Keratinocyte (primary cell): ENCODE data around the gene TSHZ3. TPM values are rescaled to one million over a fixed set of nuclear protein-coding genes. Genes with fewer than 3 reads are reported as not detected.

Experiments used
- DNase-seq: peaks from one replicate; pipeline ENCODE4 v3.0.0-alpha.2; 2011; ENCODE audit warnings: low read depth, missing footprints, low spot score
- FAIRE-seq: peaks from 2 replicates; lab custom pipeline; 2011; peaks lifted over from hg19 to GRCh38; lab: Jason Lieb, UNC
- H2AFZ ChIP-seq: 2 replicates; pipeline ENCODE4 v1.6.0; 2012; ENCODE audit warnings: low read length, control low read depth, inconsistent platforms; ENCODE audit not compliant: control insufficient read depth
- H3K27ac ChIP-seq: 2 replicates; pipeline ENCODE4 v1.5.1; 2011; ENCODE audit warnings: low read length; ENCODE audit not compliant: control insufficient read depth, insufficient read depth
- H3K27me3 ChIP-seq: 3 replicates; pipeline ENCODE4 v1.6.0; 2011; ENCODE audit warnings: low read length; ENCODE audit not compliant: control insufficient read depth, insufficient read depth; ENCODE audit errors: extremely low read depth
- H3K36me3 ChIP-seq, 2 experiments: 2 replicates in 1 of 2; 3 replicates in 1 of 2; pipeline ENCODE4 v1.5.1; 2011; ENCODE audit warnings: low read length in 2 of 2, mild to moderate bottlenecking in 1 of 2; ENCODE audit not compliant: control insufficient read depth in 2 of 2, insufficient read depth in 2 of 2; ENCODE audit errors: extremely low read depth in 1 of 2
- H3K4me1 ChIP-seq: 3 replicates; pipeline ENCODE4 v1.5.1; 2011; ENCODE audit warnings: low read length; ENCODE audit not compliant: control insufficient read depth, insufficient read depth; ENCODE audit errors: extremely low read depth
- H3K4me2 ChIP-seq: 3 replicates; pipeline ENCODE4 v1.6.0; 2011; ENCODE audit warnings: low read depth, low read length; ENCODE audit not compliant: control insufficient read depth, insufficient read depth; ENCODE audit errors: extremely low read depth
- H3K4me3 ChIP-seq, 3 experiments: fragments of 200-600 bp in 1 of 3; sonication (generic) in 1 of 3; 2 replicates in 2 of 3; 3 replicates in 1 of 3; pipeline ENCODE4 v1.5.1; 2011 to 2016; ENCODE audit warnings: low read length in 3 of 3, mild to moderate bottlenecking in 3 of 3, control low read depth in 2 of 3, inconsistent platforms in 1 of 3, low read depth in 1 of 3, mixed read lengths in 1 of 3, mixed run types in 1 of 3, moderate library complexity in 1 of 3; ENCODE audit not compliant: control insufficient read depth in 2 of 3, insufficient read depth in 2 of 3; ENCODE audit errors: extremely low read depth in 1 of 3
- H3K79me2 ChIP-seq: 2 replicates; pipeline ENCODE4 v1.6.0; 2012; ENCODE audit warnings: low read length; ENCODE audit not compliant: control insufficient read depth, insufficient read depth
- H3K9ac ChIP-seq: 3 replicates; pipeline ENCODE4 v1.6.0; 2011; ENCODE audit warnings: low read length; ENCODE audit not compliant: control insufficient read depth, insufficient read depth; ENCODE audit errors: extremely low read depth
- H3K9me1 ChIP-seq: 3 replicates; pipeline ENCODE4 v1.6.0; 2011; ENCODE audit warnings: low read length; ENCODE audit not compliant: control insufficient read depth, insufficient read depth; ENCODE audit errors: extremely low read depth
- H3K9me3 ChIP-seq: 2 replicates; pipeline ENCODE4 v1.5.1; 2012; ENCODE audit warnings: low read depth, low read length; ENCODE audit not compliant: control insufficient read depth
- H4K20me1 ChIP-seq: 3 replicates; pipeline ENCODE4 v1.6.0; 2011; ENCODE audit warnings: low read length; ENCODE audit not compliant: control insufficient read depth, insufficient read depth; ENCODE audit errors: extremely low read depth
- EZH2 ChIP-seq: IDR thresholded peaks from one replicate; pipeline ENCODE4 v1.6.1; 2012; ENCODE audit warnings: inconsistent platforms, mild to moderate bottlenecking, low read length, moderate library complexity
- dilution Hi-C: fragments of 300-500 bp; cut with MboI; formaldehyde crosslinking; loops from one replicate; pipeline ENCODE4 v1.7.0; 2020; ENCODE audit warnings: low sequenced_read_pairs; ENCODE audit not compliant: extremely low pct_ligation_motif_present
- polyA plus RNA-seq, 5 experiments: library from polyadenylated mRNA; depleted of rRNA in 3 of 5; stranded (reverse) in 3 of 5; stranded (forward) in 1 of 5; unstranded in 1 of 5; fragments of >200 nt; gene quantifications; 1 replicate in 1 of 5; 2 replicates in 3 of 5; 3 replicates in 1 of 5; pipeline versions ENCODE4 v1.2.1 to v1.2.3, GENCODE V29; 2011 to 2012; ENCODE audit warnings: missing spikeins in 2 of 5, low read depth in 1 of 5, low replicate concordance in 1 of 5
- TF ChIP-seq, protein P1 (sequence below), 3 experiments: IDR thresholded peaks in 1 of 3; conservative IDR thresholded peaks in 1 of 3; optimal IDR thresholded peaks in 1 of 3; 2 replicates in 2 of 3; 3 replicates in 1 of 3; pipeline versions ENCODE3 to v1.5.1; 2011; ENCODE audit warnings: low read length in 3 of 3, mild to moderate bottlenecking in 3 of 3, moderate library complexity in 2 of 3, control low read depth in 1 of 3, inconsistent platforms in 1 of 3; ENCODE audit not compliant: insufficient read depth in 2 of 3; ENCODE audit errors: extremely low read depth in 1 of 3

TSHZ3 gene
- polyA plus RNA-seq, 1 donor (not counting 4 experiments of a cell fraction or from before 2014, with no cell fraction given) = 3.6 TPM

DNA sequence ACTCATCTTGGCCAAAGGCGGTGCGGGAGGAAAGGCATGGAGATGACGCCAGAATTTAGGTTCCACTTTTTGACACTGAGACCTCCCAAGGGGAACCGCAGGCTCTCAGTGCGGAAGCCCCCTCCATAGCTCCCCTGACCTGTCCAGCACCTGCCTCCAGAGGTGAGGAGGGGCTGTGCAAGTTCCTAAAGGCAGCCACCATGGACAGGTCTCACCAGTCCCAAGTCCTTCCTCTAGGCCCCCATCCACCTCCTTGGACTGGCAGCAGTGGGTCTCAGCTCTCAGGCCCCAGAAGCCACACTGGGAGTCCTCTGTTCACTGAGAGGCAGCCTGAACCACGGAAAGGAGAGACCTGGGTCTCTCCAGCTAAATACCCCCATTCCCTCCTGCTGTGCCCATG, 31.6 kb upstream of the TSHZ3 start:
- Histone ChIP-seq H3K9ac (no peak overlapping the region), H3K4me2 (no peak overlapping the region), H2AFZ (no peak overlapping the region), H3K9me1 (no peaks in the 10 kb centered on the region), H3K9me3 (no peaks in the 10 kb centered on the region), H3K79me2 (no peaks in the 10 kb centered on the region), H3K4me1 (peaks cover 2% of the 10 kb centered on the region), H3K27ac (no peak overlapping the region), H3K27me3 (no peaks in the 10 kb centered on the region), H3K4me3 (no peak overlapping the region), H3K36me3 (no peaks in the 10 kb centered on the region), H4K20me1 (no peaks in the 10 kb centered on the region)
- dilution Hi-C loops = no loop called here
- no peak for TF ChIP-seq EZH2
- TF ChIP-seq, protein P1, sequence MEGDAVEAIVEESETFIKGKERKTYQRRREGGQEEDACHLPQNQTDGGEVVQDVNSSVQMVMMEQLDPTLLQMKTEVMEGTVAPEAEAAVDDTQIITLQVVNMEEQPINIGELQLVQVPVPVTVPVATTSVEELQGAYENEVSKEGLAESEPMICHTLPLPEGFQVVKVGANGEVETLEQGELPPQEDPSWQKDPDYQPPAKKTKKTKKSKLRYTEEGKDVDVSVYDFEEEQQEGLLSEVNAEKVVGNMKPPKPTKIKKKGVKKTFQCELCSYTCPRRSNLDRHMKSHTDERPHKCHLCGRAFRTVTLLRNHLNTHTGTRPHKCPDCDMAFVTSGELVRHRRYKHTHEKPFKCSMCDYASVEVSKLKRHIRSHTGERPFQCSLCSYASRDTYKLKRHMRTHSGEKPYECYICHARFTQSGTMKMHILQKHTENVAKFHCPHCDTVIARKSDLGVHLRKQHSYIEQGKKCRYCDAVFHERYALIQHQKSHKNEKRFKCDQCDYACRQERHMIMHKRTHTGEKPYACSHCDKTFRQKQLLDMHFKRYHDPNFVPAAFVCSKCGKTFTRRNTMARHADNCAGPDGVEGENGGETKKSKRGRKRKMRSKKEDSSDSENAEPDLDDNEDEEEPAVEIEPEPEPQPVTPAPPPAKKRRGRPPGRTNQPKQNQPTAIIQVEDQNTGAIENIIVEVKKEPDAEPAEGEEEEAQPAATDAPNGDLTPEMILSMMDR (optimal IDR thresholded peaks at IDR 0.05 in 1 of 3, IDR thresholded peaks at IDR 0.05 in 1 of 3, conservative IDR thresholded peaks at IDR 0.05 in 1 of 3; ENCODE audit: extremely low read depth in 1 of 3, insufficient read depth in 2 of 3, low read length in 3 of 3) = no peak
- FAIRE-seq (no peak), DNase-seq (no peak)

DNA sequence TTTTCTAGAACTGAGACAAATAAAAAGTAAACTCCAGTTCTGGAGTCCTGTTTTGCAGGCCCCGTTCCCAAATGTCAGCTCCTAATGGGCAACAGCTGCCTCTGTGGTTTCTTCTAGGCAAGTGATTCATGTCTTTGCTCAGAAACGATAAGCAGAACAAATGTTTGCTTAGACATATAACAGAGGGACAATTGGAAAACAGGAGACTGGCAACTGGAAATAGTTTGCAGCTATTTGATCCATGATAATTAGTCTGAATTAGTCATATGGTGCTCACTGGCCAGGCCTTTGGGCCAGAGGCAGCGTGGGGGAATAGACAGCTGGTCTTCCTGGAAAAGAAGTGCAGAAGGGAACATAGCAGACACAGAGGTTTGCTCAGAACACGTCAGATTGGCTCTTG, 29.2 kb upstream of the TSHZ3 start:
- Histone ChIP-seq H3K4me1 (no peaks in the 10 kb centered on the region), H3K9ac (no peak overlapping the region), H3K79me2 (no peaks in the 10 kb centered on the region), H4K20me1 (no peaks in the 10 kb centered on the region), H3K9me3 (no peaks in the 10 kb centered on the region), H3K4me3 (no peak overlapping the region), H3K9me1 (no peaks in the 10 kb centered on the region), H3K27ac (no peak overlapping the region), H3K27me3 (no peaks in the 10 kb centered on the region), H3K36me3 (no peaks in the 10 kb centered on the region), H3K4me2 (no peak overlapping the region), H2AFZ (no peak overlapping the region)
- TF ChIP-seq EZH2 = no peak
- TF ChIP-seq, protein P1 (optimal IDR thresholded peaks at IDR 0.05 in 1 of 3, IDR thresholded peaks at IDR 0.05 in 1 of 3, conservative IDR thresholded peaks at IDR 0.05 in 1 of 3; ENCODE audit: extremely low read depth in 1 of 3, insufficient read depth in 2 of 3, low read length in 3 of 3) = no peak
- no peak for DNase-seq
- dilution Hi-C loops = no loop called here
- peak; percentile 68 for FAIRE-seq
